A204.1 (cell line): ENCODE results near the gene NIT2.
"Not testable (repeated sequence)": the region's sequence is repeated elsewhere in the genome, so short reads cannot be mapped to it uniquely, and the experiment has no call there.

ENCODE experiments used
- FAIRE-seq: peaks from 2 replicates; lab custom pipeline; 2012; peaks lifted over from hg19 to GRCh38; lab: Jason Lieb, UNC

NIT2 gene

DNA sequence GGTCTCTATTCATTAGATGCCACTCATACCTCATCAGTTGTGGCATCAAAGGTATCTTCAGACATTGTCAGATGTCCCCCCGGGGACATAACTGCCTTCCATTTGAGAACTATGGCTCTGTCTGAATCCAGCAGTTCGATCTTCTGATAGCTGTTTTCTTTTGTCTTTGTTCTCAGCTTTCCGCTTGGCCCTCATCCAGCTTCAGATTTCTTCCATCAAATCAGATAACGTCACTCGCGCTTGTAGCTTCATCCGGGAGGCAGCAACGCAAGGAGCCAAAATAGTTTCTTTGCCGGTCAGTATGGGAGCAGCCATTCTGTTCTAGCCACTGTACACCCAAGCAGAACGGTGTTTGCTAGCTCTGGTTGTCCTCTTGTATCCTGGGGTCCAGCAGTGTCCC, 4.4 kb downstream of the NIT2 start:
- FAIRE-seq: no peak

- FAIRE-seq: no peak
Measured at GRCh38 chr3:100339786-100340185, 5.2 kb downstream of the NIT2 start.

- FAIRE-seq: no peak
Measured at GRCh38 chr3:100340527-100340926, 6.0 kb downstream of the NIT2 start.

DNA sequence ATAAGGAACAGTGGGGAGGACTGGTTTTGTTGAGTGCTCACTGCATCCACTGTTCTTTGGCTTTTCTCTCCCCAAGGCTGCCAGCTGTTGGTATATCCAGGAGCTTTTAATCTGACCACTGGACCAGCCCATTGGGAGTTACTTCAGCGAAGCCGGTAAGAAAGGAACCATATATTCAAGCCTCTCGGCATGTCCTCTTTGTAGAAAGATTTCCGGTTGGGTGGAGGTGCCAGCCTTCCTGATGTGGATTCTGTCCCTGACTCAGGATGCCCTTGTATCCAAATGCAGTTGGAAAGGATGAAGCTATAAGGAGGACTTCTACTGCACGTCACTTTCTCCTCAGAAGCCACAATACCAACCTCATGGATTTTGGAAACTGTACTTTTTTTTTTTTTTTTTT, 14.2 kb downstream of the NIT2 start:
- FAIRE-seq: no peak

GRCh38 chr3:100351770-100352169, 17.2 kb downstream of the NIT2 start:
- not testable (repeated sequence) for FAIRE-seq

DNA sequence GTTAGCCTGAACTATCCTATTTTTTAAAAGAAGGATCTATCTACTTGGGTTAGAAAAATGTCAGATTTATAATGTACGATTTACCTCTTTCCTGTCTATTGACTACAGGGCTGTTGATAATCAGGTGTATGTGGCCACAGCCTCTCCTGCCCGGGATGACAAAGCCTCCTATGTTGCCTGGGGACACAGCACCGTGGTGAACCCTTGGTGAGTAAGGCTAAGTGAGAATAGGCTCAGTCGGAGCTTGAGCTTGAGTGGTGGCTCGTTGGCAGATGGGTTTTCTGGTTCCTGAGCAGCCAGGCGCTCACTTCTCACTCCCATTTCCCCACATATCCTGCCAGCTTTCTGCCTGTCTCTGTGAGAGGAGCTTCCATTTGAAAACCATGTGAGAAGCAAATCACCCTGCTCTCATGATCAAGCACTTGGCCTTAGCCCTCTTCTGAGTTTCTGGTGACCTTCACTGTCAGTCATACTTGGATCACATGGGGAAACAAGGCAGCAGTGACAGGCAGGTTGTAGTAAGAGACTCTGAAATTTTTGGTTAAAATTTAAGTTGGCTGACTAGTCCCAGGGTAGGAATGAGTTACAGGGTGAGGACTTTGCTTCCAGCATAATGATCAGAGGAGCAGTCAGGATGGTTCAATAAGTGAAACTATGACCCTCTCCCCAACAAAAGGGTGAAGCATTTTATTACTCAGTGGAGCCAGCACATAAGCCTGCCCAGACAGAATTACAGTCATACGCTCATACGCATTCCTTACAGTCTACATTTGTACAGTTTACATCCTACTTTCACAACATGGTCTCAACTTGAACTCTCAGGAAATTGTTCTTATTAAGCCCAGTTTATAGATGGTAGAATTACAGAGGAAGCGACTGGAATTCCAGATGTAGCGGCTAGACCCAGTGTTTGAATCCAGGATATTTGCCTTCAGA, 18.0 kb downstream of the NIT2 start:
- no peak for FAIRE-seq

DNA sequence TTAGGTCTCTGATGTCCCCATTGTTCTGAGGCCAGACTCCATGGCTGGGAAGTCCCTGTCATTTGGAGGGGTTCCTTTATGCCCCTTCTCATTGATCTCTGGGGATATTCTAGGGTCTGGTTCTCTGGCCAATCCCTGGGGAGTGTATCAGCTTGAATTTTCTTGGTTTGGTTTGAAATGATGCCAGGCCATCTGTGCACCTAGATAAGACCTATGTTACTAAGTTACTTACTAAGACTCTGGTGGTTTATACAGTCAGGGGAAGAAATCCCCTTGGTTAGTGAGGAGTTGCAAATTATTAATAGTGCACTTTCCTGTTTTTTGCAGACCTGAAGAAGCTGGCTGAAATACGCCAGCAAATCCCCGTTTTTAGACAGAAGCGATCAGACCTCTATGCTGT, 20.3 kb downstream of the NIT2 start:
- no peak for FAIRE-seq

GRCh38 chr3:100358413-100358812, 23.9 kb downstream of the NIT2 start:
- FAIRE-seq: no peak

DNA sequence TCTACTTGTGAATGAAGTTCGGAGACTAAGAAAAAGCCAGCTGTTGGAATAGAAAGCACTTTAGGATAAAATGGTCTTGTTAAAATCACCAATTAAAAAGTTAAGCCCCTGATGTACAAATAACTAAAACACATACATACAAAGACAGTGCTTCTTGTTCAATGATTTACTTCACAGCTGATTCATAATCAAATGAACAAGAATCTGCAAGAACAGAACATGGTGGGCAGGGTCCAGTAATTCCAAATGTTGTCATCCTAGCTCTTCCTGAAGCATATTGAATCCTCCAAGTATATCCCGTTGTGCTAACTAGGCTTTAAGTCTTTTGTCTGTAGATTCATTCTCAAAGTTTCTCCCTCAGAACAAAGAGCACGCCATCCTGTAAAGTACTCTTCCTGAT, 24.5 kb downstream of the NIT2 start:
- FAIRE-seq: no peak

GRCh38 chr3:100360757-100361496, 26.4 kb downstream of the NIT2 start:
- FAIRE-seq: no peak

- FAIRE-seq: no peak
Measured at GRCh38 chr3:100361897-100362296, 27.3 kb downstream of the NIT2 start.

DNA sequence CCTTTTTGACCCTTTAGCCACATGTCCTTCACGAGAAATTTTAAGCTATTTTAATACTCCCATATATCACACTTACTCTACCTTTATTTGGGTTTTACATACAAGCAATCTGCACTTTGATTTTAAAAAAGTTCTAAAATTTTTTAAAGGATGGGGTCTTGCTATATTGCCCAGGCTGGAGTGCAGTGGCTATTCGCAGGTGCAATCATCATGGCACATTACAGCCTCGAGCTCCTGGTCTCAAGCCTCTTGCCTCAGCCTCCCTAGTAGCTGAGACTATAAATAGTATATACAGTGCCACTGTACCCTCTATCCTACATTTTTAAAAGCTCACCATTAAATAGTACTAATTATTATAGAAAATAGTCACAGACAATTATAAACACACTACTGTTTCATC, 29.9 kb downstream of the NIT2 start:
- no peak for FAIRE-seq

- no peak for FAIRE-seq
Measured at GRCh38 chr3:100366424-100366823, 31.9 kb downstream of the NIT2 start.

DNA sequence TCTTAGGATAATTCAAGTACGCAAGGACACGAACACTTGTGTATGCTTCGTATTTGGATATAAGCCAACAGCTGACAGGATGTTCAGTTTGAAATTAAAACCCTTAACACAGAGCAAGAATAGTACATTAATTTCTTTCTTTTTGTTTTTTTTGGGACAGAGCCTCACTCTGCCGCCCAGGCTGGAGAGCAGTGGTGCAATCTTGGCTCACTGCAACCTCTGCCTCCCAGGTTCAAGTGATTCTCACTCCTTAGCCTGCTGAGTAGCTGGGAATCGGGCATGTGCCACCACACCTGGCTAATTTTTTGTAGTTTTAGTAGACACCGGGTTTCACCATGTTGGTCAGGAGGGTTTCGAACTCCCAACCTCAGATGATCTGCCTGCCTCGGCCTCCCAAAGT, 33.9 kb downstream of the NIT2 start:
- no peak for FAIRE-seq

GRCh38 chr3:100370756-100371155, 36.2 kb downstream of the NIT2 start:
- no peak for FAIRE-seq

DNA sequence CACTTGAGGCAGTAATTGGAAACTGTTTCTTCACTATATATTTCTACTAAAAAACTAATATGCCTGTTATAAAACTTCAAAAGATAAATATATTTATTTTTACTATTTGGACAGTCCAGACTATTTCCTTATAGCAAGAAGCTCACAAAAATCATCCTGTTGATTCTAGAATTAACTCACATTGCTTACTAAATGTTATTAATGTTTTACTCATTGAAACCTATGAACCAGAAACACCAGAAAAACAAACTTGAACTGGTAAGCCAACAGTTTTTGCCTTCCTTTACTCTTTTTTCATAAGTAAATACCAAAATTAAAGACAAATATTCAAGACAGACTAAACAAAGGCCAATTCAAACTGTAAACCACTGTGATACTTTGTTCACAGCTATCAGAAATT, 40.0 kb downstream of the NIT2 start:
- no peak for FAIRE-seq

- no peak for FAIRE-seq
Measured at GRCh38 chr3:100376301-100376700, 41.7 kb downstream of the NIT2 start.

GRCh38 chr3:100384733-100385525, 50.4 kb downstream of the NIT2 start:
- FAIRE-seq: no peak

DNA sequence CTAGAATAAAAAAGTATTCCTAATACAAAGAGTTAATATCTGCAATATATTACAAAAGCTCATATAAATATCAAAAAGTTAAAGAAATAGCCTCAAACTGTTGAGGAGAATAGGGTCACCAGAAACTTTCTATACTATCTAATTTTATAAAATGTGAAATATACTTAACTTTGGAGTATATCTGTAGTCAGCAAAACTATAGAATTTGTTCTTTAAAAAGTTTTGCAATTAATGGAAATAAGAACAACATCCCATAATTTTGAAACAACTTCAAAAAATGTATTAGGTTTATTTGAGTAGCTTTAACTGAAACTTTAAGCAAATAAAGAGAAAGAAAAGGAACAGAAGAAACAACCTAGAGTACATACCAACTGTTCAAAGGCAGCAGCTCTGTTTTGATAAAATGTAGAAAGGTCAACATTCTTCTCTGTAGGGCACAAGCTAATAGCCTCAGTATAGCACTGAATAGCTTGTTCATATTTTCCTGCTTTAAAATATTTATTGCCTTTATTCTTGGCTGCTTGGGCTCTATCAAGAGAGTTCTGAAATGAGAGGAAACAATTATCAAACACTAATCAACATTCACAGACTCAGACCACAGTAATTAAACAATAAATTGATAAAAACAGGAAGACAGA, 52.0 kb downstream of the NIT2 start:
- peak; percentile 66 for FAIRE-seq

GRCh38 chr3:100389025-100389424, 54.5 kb downstream of the NIT2 start:
- FAIRE-seq: no peak

- FAIRE-seq: no peak
Measured at GRCh38 chr3:100395679-100396431, 61.3 kb downstream of the NIT2 start.
